GM15510 (cell line): ENCODE results near the gene OAF.

Experiments used
- POLR2A ChIP-seq: IDR thresholded peaks from 3 replicates; pipeline ENCODE4 v1.6.1; 2011; ENCODE audit warnings: borderline replicate concordance; ENCODE audit not compliant: insufficient read length; ENCODE audit errors: extremely low read depth

The OAF gene

DNA sequence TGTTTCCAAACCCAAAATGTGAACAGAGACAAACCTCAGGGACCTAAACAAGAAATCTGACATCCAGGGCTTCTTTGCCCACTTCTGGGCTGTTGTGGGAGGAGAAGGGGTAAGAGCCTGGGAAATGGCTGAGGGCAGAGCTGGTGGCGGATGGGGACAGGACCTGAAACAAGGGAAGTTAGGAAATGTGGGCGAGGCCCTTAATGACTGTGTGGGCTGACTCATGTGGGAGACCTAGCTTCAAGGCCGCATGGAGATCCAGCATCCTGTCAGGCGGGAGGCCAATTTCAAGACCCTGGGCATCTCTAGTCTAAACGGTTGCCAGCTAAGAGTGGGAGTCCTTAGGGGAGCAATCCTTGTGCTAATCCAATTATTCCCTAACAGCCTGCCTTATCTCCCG is 2.1 kb upstream of the OAF start:
- TF ChIP-seq POLR2A = no peak

DNA sequence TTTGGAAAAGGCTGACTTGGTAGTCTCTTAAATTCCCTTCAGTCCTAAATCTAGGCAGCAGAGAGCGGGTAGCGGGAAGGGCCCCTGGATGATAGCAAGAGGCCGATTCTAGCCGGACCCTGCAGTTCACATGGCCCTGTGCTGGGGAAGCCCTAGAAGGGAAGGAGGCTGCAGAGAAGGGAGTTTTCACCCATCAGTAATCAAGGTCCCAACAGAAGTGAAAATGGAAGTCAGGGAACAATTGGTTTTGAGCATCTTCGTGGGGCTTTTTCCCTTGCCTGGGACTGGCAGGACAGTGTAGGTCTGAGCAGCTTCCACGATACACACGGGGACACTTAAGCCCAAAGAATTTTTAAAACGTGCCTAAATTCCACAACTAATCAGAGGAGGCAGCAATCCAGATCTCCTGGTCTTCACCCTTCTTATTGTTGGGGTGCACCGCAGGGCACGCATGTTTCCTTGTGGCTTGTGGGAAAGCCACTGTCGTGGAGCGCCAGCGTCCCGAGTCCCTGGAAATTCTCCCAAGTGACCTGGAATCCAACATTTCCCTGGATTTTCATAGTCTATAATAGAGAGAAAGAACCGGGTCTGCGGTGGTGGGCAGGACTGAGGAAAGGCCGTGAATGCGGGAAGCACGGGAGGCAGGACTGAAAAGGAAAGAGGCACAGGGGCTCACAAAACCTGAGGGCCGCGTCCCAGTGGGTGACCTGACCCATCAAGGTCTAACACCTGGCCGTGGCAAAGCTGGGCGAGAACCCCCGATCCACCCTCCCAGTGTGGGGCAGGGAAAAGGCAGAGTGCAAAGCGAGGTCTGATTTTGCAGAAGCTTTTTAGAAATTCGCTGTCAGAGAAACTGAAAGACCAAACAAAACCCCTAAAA is 846 bp upstream of the OAF start:
- TF ChIP-seq POLR2A = no peak

DNA sequence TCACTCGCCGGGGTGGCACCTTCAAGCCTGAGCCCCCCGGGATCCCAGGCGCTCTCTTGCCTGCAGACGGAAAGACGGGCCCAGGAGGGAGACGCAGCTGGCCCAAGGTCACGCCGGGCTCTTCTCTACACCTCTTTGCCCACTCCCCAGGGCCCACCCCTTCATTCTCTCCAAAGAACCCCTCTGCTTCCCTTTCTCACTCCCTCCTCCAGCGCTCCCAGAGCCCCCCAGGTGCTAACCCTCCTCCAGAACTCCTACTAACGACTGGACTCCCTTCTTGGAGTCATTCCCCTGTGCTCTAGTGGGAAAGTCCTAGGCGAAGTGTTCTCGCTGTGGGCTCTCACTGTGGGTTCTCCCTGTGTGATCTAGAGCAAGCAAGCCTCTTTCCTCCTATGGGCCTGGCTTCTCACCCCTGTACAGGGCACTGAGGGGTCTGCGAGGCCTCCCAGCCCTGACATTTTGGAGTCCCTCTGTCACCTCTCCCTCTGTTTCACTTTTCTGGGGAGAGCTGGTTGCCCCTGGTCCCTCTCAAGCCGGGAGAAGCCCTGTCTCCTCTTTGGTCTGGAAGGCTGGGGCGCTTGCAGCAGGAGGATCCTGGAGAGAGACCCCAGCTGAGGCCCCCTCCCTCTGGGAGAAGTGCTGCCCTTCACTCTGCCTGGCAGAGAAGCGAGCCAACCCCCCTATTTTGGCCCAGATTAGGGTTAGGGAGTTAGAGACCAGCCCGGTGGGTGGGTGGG is 858 bp downstream of the OAF start:
- TF ChIP-seq POLR2A = no peak

DNA sequence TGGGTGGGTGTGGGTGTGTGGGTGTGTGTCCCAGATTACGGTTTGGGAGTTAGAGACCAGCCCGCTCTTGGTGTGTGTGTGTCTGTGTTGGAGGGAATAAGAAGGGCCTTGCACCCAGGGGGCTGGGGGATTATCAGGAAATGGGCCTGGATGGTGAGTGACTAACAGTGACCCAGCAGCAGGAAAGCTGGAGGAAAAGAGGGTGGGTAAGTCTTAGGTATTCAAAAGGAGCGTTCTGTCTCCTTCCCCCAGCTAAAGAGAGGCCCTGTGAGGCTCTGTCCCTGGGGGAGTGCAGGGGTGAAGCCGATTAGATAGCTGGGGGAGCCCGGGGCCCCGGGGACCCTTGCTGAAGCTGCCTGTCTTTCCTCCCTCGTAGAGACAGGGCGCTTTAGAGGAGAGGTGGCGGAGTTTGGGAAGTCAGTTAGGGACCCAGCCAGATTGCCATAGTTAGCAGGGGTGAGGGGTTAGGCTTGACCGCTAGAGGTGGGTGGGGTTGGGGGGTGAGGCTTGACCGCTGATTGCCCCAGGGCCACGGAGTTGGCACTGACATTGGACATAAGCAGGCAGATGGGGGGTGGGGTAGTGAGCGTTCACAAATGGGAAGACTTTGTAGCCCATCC is 1.5 kb downstream of the OAF start:
- TF ChIP-seq POLR2A = no peak

DNA sequence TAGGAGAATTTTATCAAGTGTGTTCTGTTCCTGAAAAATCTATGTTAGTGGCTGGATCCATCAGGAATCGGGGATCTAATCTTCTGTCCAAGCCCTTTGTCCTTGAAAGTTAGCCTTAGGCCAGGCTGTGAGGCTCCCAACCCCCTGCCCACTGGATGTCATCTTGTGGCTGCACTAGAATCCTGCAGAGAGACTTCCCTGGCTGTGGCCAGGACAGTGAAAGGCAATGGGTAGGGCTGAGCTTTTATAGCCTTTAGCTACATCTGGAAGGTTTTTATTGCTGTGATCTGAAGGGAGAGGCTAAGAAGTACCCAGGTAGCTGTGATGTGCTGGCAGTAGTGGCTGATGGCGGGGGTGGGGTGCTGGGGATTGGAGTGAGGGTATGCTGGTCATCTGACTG is 2.1 kb downstream of the OAF start:
- no peak for TF ChIP-seq POLR2A

DNA sequence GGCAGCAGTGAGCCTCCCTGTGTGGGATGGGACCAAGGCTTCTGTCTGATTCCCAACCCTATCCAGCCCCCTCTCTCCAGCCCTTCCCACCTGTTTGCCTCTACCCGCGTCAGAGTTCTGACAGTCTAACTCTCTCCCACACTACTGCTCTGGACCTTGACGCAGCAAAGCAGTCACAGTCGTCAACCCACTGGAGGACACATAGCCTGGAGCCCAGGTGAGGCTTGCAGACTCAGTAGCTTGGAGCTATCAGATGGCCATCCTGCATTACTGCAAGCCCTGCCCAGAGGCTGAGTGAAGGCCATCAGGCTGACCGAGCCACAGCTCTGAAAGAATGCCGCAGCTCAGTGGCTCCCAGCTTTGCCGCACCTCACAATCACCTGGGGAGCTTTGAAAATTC is 3.7 kb downstream of the OAF start:
- no peak for TF ChIP-seq POLR2A

DNA sequence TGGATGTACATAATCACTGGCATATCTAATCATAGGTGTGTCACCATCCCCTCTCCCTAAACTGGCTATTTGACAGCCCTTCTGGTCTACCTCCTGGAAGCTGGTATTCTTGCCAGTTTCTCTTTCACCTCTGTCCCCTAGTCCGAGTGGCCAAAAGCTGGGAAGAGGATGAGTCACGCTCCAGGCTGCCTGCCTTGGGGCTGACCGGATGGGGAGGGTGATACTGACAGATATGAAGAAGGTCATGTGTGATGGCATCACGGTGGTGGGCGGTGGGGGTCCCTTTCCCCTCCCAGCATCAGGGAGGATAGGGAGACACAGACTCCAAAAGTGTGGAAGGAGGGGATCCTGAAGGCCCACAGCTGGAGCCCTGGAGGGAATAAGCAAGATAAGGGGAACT is 4.8 kb downstream of the OAF start:
- no peak for TF ChIP-seq POLR2A

DNA sequence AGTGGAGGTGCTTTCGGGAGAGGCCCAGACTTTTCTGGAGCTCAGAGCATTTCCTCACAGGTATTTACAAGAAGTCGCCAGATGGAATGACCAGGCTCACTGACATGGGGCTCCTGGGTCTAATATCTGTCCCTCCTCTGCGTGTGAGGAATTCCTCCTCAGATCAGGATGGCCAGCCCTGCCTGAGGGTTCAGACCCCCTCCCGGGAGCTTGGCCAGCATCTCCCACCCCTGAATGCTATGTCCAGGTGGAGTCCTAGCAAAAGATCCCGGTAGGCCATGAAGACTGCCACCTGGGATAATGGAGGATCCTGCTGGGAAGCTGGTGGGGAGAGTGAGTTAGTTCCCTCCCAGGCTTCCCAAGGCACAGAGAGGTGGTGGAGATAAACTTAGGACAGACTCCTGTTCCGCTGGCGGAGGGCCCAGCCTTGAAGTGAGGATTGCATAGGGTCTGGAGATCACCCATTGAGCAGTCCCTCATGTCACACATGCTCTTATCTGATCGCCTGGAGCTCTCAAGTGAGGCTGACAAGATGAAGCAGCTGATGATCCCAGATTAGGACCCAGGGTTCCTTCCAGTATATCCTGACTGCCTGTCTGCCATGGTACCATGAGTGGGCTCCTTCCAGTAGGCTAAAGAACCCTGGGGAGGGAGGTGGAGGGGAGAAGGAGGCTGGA is 5.7 kb downstream of the OAF start:
- TF ChIP-seq POLR2A = no peak

DNA sequence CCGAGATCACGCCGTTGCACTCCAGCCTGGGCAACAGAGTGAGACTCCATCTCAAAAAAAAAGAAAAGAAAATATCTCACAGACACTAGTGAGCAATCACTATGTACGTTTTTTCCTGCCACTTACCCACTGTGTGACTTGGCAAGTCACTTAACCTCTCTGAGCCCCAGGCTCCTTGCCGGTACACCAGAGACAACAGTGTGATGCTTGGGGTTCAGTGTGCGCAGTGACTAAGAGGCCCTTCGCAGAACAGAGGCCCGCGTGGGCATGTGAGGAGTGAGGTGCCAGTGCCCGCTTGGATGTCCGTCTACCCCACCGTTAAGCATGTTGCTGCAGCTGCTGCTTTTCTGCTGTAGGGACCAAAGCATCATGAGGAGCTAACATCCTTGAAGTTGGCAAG is 6.7 kb downstream of the OAF start:
- no peak for TF ChIP-seq POLR2A

DNA sequence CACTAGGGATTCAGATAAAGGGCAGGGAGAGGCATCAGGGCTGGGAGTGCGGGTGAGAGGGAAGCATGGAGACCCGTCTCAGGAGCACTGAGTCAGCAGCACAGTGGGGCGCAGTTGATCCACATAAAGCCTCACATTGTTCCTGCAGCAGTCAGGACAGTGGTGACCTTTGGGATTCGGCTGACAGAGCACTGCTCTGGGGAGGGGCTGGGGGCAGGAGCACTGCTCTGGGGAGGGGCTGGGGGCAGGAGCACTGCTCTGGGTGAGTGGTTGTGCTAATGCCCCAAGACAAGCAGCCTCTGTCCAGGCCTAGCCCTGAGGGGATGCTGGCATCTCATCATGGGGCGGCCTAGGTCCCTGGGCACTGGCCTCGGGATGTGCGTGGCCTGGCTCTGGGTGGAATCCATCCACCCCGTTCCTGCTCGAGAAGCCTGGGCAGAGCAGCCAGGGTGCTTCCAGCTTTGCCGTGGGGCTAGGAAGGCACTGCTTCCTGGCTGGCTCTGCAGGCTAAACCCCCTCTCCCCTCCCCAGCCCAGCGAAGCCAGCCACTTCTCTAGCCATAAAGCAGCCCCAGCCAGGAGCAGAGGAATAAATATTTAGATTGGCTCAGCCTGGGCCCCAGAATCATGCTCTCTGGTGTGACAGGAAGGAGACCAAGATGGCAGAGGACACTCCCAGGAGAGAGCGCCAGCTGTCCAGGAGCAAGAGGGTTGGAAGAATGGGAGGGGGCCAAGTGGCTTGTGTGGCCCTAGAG is 7.3 kb downstream of the OAF start:
- TF ChIP-seq POLR2A = no peak

DNA sequence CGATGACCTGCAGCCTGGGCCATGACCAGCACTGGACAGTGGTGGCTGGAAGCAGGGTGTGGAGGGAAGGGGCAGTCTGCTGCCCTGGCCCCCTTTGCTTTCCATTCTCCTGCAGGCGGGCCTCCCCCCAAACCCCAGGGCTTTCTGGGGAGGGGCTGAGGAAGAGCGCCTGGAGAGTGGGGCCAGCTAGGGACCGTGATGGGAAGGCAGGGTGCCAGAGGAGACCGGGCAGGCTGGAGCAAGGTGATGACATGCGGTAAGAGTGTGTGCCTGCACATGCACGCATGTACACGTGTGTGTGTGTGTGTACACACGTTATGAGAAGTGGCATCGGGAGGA is 7.8 kb downstream of the OAF start:
- TF ChIP-seq POLR2A = no peak

DNA sequence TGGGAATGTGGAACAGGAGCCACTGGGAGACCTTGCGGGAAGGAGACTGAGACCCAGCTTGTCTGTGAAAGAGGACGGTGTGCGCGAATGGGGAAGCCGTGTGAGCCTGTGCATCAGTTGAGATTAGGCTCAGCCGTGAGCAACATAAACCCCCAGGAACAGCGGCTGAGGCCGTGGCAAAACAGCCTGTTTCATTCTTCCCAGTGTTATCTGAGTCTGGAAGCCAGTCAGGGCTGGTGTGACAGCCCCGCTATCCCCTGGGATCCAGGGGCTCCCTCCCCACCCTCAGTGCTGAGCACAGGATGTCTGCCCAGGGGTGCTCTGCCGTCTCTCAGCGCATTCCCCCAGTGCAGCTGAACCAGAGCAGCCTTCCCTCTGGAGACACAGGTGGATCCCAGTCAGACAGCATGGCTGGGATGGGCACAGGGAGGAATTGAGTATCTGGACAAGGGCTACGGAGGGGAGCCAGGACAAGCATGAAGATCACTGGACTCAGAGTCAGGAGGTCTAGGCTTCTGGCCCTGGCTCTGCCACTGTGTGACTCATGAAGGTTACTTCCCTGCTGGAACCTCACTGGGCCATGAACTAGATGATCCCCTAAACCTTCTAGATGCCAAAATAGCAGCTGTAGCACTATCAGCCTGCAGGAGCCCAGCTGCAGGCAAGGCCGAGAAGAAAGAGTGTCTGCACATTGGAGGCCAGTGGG is 8.6 kb downstream of the OAF start:
- TF ChIP-seq POLR2A = no peak

DNA sequence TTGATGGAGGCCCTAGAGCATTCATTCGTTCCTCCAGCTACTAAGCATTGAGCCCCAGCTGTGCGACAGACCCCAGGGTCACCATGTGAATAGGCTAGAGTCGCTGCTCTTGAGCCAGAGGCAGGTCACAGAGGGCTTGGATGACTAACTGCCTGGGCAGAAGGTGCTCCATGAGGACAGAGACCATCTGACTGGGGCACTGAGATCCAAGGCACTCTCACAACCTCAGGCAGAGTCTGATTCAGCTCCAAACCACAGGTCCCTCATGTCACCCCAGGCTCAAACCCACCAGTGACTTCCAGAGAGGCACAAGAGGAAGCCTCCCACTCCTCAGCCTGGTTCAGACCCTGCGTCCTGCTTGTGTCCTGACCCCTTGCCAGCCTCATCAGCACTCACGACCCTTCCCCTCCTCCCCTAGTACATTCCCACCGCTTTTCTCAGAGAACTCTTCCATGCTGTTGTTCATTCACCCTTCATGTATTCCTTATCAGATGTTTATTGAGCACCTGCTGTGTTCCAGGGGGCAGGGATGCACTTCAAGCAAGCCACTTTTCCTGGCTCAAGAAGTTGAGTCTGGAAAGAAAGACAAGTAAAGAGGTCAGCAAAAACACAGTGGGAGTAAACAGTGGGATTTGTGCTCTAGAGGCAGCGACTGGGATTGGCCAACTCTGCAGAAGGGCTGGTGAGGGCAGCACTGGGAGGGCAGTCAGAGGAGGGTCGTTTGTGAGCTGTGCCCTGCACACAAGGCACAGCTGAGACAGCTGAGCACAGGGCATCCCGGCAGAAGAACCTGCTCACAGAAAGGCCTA is 9.3 kb downstream of the OAF start:
- no peak for TF ChIP-seq POLR2A
